HG03025 (cell line): ENCODE data around the gene OGFOD2.

Experiments used
- ATAC-seq: cut with Tn5 transposase; IDR thresholded peaks from one replicate; pipeline ENCODE4 v1.9.1; 2021; ENCODE audit warnings: mild to moderate bottlenecking, moderate library complexity; ENCODE audit not compliant: unreplicated experiment, low FRiP score

The OGFOD2 gene

DNA sequence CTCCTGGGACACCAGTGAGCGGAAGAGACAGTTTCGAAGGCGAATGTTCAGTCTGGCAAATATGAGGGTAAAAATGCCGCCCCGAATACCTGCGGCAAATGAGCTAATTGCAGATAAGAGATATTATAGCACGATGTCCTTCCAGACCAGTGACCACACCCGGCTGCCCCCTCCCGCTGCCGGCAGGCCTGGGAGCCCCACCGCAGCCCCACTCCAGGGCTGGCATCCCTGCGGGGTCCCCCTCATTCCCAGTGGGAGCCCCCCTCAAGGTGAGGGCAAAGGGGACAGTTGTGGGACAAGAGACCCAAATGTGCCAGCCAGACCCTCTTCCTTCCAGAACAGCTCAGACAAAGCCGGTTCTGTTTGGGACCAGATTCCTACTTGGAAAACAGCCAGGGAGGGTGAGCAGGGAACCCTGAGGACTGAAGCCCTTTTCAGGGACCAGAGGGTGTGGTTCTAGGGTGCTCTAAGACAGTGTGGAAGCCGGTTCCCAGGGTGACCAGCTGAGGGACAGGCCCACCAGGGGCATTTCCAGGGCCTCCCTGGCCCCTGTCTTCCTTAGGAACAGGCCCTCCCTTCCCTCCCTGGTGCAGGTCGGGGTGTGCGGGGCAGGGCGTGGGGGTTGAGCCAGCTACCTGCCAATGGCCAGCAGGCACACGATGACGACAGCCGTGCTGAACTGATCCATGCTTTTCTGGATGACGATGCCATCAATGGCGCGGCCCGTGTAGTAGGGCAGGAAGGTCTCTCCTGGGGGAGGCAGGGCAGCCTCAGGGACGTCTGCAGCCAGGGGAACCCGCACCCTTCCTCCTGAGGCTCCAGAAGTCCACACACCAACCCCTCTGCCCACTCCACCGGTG lies 25.0 kb upstream of the OGFOD2 start:
- no peak for ATAC-seq

DNA sequence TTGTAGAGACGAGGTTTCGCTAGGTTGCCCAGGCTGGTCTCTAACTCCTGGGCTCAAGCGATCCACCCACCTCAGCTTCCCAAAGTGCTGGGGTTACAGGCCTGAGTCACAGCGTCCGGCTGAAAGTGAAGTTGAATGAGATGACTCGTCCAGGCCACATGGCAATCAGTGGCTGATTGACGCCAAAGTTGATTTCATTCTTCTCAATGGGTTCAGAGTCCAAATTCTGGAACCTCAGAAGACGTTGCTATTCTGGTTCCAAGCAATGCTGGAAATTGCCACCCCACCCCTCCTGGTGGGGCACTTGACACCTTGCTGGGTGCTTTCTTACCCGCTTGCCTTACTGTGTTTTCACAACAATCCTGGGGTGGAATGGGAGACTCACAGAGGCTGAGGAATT lies 23.6 kb upstream of the OGFOD2 start:
- no peak for ATAC-seq

DNA sequence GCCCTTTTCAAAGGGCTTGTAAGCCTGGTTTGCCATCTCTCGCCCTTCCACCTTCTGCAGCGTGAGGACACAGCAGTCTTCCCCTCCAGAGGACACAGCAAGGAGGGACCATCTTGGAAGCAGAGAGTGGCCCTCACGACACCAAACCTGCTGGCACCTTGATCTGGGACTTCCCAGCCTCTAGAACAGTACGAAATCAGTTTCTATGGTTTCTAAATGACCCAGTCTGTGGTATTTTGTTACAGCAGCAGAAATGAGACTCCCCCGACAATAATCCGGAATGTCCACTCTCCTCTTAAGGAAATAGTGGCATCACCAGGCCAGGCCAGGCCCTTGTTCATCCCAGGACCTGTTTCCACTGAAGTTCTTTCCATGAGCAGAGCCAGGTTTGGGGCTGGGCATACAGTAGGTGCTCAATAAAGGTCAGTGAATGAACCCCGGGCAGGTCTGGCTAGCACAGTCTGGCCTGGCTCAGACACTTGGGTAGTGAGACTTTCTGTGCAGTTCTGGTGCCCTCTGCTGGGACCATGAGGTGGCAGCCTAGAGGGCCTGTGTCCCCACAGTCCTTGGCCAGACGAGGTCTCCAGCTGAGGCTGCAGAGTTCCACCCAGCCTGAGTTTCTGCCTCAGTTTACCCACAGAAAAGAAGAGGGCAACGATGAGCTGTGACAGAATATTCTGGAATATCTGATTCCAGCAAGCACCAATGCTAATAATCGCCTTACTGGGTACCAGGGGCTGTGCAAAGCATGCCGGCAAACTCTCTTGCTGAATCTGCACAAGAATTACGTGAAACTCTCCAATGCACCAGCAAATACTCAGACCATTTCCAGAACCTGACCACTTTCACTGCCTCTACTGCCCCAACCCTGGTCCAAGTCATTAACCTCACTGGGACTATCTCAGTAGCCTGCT lies 22.8 kb upstream of the OGFOD2 start:
- ATAC-seq, result no peak

DNA sequence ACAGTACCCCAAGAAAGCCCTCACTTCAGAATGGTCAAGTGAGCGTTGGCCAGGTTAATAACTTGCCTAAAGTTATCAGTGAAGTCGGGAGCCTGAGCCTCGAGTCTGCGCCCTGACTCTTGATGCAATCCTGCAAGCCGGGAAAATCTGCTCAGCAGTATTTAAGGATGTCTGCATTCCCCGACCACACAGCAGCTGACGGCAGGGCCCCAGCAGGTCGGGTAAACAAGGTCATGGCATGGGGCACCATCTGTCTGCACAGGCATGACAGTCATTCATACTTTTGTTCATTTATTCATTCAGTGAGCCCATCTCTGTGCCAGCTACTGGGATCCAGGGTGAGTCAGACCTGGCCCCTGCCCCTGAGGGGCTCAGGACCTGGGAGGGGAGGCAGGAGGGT lies 19.9 kb upstream of the OGFOD2 start:
- ATAC-seq, result no peak

DNA sequence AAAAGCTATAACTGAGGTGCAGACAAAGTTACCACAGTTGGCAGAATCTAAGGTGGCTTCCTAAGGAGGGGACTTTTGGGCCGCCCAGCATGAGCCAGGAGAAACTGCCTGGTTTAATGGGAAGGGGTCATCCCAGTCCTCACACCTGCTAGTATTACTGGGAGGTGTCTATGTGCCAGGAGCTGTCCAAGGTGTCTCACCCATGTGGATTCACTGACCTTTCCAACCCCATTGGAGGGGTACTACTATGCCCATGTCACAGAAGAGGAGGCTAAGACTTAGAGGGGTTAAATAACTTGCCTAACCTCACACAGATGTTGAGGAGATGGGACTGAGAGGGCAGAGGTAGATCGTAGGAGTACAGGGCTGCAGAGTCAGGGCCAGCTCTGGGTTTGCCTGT lies 19.0 kb upstream of the OGFOD2 start:
- no peak for ATAC-seq

DNA sequence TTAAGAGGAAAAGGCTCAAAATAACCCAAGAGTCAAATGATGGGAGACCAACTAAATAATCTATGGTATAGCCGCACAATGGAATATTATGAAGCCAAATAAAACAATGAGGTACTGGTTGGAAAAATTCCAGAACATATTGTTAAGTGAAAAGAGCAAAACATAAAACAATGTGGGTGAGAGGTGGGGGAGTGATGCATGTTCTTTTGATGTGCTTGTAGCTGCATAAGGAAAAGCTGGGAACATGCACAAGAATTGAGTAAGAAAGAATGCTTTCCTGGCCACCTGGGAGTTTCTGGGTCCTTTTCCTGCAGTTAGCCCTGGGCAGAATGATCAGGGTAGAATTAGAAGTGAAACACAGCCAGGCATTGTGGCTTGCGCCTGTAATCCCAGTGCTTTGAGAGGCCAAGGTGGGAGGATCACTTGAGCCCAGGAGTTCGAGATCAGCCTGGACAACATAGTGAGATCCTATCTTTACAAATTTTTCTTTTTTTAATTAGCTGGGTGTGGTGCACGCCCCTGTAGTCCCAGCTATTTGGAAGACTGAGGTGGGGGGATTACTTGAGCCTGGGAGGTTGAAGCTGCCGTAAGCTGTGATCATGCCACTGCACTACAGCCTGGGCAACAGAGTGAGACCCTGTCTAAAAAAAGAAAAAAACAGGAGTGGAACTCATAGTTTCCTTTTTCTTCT lies 16.7 kb upstream of the OGFOD2 start:
- ATAC-seq, result no peak

DNA sequence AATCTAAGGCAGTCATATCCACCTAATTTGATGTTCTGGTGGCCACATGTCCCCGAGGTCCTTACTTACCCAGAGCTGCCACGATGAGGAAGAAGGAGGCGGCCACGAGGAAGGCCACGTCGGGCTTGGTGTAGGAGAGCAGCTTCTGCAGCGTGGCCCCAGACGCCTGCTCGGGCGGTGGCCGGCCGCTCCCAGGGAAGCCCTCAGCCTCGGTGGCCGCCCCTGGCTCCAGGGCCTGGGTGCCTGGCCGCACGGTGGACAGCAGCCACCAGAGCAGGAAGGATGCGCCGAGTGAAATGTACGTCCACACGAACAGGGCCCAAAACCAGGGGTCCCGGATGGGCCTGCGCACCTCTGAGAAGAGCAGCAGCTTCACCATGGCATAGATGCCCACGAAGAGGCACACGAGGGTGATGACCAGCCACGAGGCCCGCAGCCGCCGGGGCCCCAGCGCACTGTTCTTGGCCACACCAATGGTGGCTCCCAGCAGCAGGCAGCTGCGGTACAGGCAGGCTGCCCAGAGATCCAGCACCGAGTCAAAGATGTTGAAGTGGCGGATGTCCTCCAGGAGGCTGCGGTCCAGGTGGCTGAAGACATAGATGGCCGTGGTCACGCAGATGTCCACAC lies 15.4 kb upstream of the OGFOD2 start:
- ATAC-seq, result no peak

DNA sequence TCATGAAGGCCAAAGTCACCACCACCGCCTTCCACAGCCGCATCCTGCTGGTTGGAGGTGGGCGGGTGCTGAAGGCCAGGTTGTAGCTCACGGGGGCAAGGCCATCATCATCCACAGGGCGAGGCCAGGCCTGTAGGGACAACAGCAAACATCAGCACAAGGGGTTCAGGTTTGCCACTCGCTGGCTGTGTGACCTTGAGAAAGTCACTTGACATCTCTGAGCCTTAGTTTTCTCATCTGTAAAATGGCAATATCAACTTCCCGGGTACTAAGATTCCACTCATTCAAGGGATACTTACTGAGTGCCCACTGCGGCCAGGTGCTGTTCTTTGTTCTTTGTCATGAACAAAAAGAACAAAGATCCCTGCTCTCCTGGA lies 14.9 kb upstream of the OGFOD2 start:
- ATAC-seq, result no peak

DNA sequence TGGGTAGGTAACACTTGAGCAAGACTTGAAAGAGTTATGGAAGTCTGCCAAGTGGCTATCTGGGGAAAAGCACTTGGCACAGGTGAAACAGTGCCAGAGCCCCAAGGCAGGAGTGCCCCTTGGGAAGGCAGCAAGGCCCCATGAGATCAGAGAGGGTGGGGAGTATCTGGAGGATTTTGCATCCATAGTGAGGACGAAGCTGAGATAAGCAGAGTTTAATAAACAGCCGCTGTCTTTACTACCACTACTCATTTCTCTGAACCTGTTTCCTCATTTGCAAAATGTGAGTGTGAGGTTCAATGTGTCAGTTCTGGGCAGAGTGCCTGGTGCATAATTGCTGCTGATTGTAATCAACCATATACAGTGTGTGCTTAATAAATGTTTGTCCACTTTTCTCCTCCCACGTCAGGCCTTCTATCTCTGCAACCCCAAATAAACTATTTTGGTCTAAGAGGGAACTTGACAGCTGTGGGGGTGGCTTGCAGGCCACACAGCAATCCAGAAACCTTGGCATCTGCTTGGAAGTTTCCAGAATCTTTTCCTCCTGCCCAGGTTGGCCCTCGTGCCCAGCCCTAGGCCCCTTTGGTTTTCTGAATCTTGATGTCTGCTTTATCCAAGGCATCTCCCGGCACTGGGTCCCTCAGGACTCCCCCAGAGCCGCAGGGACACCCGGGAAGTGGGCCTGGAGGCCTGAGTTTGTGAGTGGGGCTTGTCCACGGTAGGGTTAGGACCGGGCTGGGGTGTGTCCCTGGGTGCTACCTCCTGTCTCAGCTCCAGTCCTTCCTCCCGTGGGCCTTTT lies 13.3 kb upstream of the OGFOD2 start:
- no peak for ATAC-seq

DNA sequence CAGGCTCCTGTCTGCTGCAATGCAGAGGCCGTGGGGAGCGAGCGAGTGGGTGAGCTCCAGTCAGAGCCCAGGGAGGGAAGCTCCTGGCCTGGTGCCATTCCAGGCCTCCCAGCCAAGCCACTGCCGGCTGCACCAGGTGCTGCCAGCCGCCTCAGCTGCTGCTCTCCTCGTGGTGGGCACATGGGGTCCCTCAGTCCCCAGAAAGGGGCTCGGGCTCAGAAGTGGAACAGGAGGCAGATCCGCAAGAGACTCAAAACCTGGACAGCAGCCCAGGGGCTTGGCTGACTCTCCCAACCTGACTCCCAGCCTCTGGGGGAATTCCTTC lies 11.1 kb upstream of the OGFOD2 start:
- ATAC-seq, result no peak

DNA sequence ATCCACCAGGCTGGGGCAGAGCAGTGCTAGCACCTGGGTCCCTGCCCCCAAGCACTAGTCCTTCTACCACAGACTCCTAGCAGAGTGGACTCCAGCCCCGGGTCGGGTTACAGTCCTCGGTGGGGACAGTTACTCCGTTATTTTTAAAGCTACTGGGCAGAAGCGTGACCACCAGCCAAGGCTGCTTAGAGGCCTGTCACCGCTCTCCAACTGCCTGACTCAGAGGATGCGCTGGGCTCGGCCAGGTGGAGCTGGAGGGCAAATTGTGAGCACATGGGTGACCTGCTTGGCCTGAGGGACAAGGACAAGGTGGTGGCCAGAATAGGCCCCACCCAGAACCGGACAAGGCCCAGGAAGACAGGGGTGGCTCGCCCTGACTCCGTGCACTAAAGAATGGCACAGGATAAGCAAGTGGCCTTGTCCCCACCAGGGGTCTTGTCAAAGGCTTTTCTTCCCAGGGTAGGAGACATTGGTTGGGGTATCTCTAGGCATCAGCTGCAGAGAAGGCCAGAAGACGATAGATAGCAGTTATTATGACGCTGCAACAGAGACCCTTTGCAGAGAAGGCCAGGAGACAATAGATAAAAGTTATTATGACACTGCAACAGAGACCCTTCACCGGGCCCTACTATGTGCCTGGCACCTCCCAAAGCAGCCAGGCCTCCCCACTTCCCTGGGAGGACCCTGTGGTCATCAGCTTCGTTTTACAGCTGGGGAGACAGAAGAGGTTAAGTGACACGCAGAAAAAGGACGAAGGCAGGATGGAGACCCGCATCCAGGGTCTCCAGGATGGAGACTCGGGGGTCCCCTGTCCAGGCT lies 10.4 kb upstream of the OGFOD2 start:
- no peak for ATAC-seq

DNA sequence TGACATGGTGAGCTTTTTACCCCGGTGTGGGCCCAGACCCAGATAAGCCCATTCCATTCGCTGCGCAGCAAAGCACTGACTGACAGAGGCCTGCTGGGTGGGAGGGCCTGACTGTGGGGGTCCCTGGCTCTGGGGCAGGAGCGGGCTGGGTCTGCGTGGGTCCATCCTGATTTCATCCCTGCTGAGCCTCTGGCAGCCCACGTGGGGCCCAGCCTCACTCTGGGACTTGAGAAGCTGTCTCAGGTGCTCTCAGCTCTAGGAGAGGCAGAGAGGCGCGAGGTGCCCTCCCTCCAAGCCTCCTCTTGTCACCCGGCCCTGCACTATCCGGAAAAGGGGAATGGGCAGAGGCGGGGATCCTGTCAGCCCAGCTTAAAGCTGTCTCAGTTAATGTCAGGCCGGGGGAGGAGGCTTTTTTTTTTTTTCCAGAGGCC lies 9.7 kb upstream of the OGFOD2 start:
- no peak for ATAC-seq

DNA sequence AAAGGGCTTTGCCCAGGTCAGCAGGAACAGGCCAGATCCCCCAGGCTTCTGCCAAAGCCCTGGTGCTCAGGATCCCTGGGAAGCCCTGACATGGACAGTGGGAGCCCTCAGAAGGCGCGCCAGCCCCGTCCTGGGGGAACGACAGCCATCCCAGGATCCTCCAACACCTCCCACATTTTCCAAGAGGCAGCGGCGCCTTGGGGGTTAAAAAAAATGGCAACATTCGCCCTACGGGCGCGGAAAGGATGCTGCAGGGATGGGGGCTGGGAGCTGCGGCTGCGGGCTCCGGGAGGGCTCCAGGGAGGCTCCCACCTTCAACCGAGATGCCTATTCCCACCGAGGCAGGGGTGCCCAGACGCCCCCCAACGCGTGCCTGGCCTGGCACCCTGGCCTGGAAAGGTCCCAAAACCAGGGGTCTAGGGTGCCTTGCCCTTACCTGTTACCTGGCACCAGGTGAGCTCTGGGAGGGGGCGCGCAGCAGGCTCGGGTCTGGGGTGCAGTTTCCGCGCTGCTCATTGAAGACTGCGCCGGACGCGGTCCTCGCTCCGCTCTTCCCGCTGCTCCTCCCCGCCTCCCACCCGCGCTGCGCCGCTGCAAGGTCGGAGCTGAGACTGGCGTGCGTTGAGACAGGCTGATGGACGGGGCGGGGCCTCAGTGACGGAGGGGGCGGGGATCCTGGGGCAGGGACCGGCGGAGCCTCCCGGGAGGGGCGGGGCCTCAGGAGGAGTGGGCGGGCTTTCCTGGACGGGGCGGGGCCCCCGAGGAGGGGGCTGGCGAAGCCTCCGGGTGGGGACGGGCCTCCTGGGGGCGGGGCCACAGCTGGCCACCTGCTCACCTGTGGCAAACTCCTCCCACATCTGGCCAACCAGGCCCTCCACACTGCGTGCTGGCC lies 8.9 kb upstream of the OGFOD2 start, which contains the start of gene ABCB9:
ABCB9 (minus strand) TSS at position 613 of the 892 bp plus-strand sequence. CDS start 6,228 bp downstream, outside the sequence.
- ATAC-seq, result peak; percentile 57

DNA sequence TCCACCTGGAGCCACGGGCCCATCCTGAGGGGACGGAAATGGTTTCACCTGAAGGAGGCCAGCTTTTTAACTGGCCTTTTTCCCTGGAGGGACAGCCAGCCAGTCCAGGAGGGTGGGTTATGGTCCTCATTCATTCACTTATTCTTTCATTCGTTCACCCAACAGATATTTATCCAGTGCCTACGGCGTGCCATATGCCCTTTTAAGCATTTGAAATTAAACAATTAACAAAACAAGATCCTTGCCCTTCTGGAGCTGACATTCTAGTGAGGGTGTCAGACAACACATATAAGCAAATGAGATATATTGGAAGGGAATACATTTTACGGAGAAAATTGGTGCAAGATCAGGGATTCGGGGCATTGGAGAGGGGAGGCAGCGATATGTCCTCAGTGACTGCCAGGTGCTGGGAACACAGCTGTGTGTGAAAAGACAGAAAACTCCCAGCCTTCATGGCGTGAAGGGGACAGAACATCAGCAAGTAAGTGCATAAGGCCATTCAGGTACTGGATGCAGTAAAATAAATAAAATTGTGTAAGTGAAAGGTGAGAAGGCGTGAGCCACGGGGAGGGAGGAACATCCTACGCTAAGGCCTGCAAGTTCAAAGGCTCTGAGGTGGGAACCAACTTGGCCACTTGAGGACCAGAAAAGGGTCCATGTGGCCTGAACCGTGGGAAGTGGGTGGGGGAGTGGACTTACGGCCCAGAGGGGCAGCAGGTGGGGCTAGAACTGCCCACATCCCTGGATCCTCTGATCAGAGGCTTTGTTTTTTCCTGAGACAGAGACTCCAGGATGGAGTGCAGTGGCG lies 8.1 kb upstream of the OGFOD2 start:
- ATAC-seq, result no peak

DNA sequence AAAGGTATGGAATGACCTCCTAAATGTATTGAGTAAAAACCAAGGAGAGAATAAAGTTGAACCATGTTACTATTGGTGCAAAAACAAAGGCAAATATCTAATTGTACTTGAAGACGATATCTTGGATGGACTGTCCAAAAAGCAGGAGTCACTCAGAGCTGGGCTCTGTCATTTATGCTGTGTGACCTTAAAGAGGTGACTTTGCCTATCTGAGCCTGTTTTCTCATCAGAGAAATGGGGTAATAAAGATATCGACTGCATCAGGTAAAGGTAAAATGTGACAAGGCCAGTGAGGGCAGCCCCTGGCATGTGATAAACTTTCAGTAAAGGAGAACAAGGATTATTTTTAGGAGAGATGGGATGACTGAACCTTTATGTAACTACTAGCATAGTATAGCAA lies 6.9 kb upstream of the OGFOD2 start:
- ATAC-seq, result no peak

DNA sequence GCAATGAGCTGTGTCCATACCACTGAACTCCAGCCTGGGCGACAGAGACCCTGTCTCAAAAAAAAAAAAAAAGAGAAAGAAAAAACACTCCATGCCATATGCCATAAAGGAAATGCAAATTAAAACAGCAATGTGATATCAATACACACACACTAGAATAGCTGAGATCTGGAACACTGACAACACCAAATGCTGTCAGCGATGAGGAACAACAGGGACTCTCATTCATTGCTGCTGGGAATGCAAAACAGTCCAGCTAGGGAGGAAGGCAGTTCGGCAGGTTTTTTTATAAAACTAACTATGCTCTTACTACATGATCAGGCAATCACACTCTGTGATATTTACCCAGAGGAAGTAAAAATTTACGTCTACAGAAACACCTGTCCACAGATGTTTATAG lies 5.4 kb upstream of the OGFOD2 start:
- no peak for ATAC-seq

DNA sequence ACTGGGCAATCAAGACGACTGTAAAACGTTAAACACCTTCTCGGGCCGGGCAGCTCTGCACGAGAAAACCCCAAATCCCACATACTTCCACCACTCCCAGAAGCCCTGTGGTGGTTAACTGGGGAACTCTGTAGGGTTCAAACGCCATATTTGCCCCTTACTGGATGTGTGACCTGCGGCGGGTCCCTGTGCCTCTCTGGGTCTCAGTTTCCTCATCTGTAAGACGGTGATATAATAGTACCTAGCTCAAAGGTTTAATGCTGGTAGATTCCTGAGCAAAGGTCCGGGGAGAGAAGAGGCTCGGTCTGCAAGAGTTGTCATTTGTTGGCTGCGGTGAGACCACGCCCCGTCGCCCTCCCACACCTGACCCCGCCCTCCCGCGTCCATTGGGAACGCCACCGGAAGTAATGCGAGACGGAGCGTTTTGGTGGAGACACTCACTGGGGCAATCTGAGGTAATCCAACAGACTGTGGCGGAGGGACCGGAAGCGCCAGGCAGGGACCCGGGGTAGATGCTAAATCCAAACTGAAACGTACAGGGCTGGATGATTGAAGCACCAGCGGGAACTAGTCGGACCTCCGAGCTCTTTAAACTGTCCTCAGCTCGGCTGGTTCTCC lies 661 bp upstream of the OGFOD2 start:
- ATAC-seq, result peak; percentile 85
